ENCODE data around the gene SLC3A2. TPM values are rescaled to one million over a fixed set of nuclear protein-coding genes. Genes with fewer than 3 reads are reported as not detected.

The SLC3A2 gene
- total RNA-seq, 1 donor from 2014 or later, result 147 TPM

DNA sequence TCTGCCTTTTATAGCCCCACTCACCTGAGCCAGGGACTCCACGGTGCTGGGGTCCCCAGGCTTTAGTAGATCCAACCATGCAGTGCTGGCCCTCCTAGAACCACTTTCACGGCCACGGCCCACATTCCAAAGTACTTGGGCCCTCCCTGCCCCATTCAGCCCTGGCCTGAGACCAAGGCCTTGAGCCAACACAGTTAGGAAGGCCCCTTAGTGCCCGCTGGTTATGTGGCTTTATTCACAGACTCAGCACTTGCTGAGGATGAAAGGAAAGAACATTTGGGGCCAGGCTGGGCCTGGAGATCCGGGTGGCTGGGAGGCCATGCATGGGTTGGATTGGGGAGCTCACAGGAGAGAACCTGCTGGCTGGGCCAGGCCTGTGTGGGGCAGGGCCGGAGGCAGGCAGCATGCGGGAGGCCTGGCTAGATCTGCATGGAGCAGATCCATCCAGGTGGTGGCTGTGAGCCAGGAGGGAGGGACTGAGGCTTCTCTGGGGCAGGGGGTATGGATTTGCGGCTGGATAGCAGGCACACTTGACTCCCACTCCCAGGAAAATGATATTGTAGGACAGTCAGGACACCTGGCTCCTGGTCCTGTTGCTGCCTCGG, 27.9 kb downstream of the SLC3A2 start:
- Mint-ChIP-seq H3K27ac (ENCODE audit: unreplicated experiment) (no peak overlapping the region), H3K27me3 (ENCODE audit: unreplicated experiment) (no peaks in the 10 kb centered on the region), H3K9me3 (ENCODE audit: unreplicated experiment) (no peaks in the 10 kb centered on the region), H3K4me1 (ENCODE audit: unreplicated experiment) (peaks cover 50% of the 10 kb centered on the region), H3K36me3 (ENCODE audit: low read depth, unreplicated experiment) (peaks cover 4% of the 10 kb centered on the region), H3K4me3 (ENCODE audit: unreplicated experiment) (peak overlapping the region; percentile 82)
- DNase-seq (ENCODE audit: low spot score), result no peak
- TF ChIP-seq, protein P1, sequence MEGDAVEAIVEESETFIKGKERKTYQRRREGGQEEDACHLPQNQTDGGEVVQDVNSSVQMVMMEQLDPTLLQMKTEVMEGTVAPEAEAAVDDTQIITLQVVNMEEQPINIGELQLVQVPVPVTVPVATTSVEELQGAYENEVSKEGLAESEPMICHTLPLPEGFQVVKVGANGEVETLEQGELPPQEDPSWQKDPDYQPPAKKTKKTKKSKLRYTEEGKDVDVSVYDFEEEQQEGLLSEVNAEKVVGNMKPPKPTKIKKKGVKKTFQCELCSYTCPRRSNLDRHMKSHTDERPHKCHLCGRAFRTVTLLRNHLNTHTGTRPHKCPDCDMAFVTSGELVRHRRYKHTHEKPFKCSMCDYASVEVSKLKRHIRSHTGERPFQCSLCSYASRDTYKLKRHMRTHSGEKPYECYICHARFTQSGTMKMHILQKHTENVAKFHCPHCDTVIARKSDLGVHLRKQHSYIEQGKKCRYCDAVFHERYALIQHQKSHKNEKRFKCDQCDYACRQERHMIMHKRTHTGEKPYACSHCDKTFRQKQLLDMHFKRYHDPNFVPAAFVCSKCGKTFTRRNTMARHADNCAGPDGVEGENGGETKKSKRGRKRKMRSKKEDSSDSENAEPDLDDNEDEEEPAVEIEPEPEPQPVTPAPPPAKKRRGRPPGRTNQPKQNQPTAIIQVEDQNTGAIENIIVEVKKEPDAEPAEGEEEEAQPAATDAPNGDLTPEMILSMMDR (IDR thresholded peaks at IDR 0.05; ENCODE audit: unreplicated experiment), result no peak

DNA sequence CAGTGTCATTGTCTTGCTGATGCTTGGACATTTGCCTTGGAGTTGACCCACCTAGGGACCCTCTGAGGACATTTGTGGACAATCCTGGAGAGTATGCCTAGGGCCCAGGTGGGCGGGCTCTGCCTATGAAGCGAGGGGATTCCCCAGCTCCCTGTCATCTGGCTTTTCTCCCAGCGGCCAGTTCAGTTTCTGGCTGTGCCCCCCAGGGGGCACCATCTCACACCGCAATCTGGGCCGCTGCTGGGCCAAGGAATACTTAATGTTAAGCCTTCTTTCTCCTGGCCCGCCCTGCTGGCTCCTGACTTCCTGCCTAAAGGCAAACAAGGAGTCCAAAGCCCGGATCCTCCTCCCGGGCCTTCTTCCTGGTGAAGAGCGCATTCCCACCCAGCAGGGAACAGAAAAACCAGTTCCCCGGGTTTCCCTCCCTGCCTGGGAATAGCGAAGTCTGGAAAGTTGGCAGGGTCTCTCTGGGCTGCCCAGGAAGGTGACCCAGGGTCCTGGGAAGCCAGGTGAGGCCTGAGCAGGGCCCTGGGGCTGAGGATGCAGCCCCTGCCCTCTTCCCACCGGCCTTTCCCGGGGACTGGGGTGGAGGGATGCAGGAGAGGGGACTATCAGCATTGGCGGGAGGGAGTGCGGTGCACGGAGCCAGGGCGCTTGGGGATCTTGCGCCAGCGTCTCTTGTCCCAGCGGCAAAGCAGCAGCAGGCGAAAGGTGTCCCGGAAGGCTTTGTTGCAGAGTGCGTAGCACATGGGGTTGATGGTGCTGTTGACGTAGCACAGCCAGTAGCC, 28.6 kb downstream of the SLC3A2 start:
- peaks cover 47% of the 10 kb centered on the region for H3K4me1 Mint-ChIP-seq (ENCODE audit: unreplicated experiment)
- H3K27ac Mint-ChIP-seq (ENCODE audit: unreplicated experiment), result no peak overlapping the region
- H3K36me3 Mint-ChIP-seq (ENCODE audit: low read depth, unreplicated experiment), result peaks cover under 1% of the 10 kb centered on the region
- H3K27me3 Mint-ChIP-seq (ENCODE audit: unreplicated experiment), result no peaks in the 10 kb centered on the region
- peak; percentile 84 for DNase-seq (ENCODE audit: low spot score)
- H3K4me3 Mint-ChIP-seq (ENCODE audit: unreplicated experiment), result no peak overlapping the region
- H3K9me3 Mint-ChIP-seq (ENCODE audit: unreplicated experiment), result no peaks in the 10 kb centered on the region
- TF ChIP-seq, protein P1 (IDR thresholded peaks at IDR 0.05; ENCODE audit: unreplicated experiment), result peak; percentile 75

DNA sequence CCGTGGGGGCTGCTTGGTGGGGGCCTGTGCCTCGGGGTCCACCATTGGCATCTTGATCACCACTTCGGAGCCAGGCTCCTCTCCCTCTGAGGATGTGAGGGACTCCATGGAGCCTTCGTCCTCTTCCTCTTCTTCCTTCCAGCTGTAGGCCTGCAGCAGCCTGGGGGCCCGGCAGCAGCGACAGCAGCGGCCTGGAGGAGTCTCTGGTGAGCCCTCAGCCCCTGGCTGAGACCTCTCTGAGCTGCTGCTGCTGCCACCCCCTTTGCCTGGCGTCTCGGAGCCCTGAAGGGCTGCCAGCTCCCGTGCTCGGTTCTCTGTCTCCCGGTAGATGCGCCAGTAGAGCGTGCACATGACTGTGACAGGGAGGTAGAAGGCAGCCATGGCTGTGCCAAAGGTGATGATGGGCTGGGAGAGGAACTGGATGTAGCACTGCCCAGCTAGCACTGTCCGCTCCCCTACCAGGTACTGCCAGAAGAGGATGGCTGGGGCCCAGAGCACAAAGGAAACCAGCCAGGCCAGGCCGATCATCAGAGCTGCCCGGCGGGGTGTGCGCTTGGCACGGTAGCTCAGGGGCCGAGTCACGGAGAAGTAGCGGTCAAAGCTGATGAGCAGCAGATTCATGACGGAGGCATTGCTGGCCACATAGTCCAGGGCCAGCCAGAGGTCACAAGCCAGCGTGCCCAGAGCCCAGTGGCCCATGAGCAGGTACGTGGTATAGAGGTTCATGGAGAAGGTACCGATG, 29.6 kb downstream of the SLC3A2 start:
- no peak for DNase-seq (ENCODE audit: low spot score)
- H3K36me3 Mint-ChIP-seq (ENCODE audit: low read depth, unreplicated experiment), result no peaks in the 10 kb centered on the region
- peak overlapping the region; percentile 42 for H3K4me3 Mint-ChIP-seq (ENCODE audit: unreplicated experiment)
- no peaks in the 10 kb centered on the region for H3K27me3 Mint-ChIP-seq (ENCODE audit: unreplicated experiment)
- peaks cover 44% of the 10 kb centered on the region for H3K4me1 Mint-ChIP-seq (ENCODE audit: unreplicated experiment)
- TF ChIP-seq, protein P1 (IDR thresholded peaks at IDR 0.05; ENCODE audit: unreplicated experiment), result no peak
- H3K27ac Mint-ChIP-seq (ENCODE audit: unreplicated experiment), result peak overlapping the region; percentile 61
- no peaks in the 10 kb centered on the region for H3K9me3 Mint-ChIP-seq (ENCODE audit: unreplicated experiment)

DNA sequence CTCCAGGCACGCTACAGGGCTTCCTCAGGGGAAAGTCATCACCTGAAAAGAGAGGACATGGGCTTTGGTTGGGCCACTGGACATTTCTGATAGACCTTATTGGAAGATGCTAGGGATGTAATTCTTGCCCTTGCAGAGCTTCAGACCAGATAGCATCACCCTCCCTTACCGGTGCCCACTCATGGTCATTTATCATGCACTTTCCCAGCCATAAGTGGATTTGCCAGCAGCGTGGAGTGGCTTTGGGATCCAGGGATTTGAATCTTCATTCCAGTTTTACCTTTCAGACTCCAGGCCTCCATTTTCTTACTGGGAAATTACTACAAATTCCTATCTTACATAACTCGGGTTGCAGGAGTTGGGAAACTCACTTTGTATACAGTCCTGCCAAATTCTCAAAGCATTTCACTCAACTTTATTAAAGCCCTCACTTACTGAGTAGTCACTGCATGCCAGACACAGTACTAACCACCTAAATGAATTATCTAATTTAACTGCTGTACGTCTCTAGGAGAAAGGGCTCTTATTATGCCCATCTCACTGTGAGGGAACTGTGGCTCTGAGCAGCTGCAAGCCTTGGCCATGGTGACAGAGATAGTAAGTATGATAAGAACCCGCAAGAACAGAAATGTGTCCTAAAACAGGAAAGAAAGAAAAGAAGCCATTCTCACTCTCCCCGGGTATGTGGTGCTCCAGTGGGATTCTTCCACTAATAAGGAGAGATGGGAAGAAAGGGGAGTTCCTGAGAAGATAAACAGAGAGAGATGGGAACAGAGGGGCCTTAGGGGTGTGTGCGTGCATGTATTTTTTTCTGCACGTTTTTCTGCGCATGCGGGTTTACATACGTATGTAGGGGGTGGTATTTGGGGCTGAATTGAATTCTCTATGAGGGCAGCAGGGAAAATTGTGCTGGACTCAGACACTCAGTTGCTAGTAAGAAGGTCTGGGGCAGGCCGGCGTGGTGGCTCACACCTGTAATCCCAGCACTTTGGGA, 30.7 kb downstream of the SLC3A2 start:
- Mint-ChIP-seq H3K9me3 (ENCODE audit: unreplicated experiment) (no peaks in the 10 kb centered on the region), H3K27ac (ENCODE audit: unreplicated experiment) (no peak overlapping the region), H3K27me3 (ENCODE audit: unreplicated experiment) (peaks cover 2% of the 10 kb centered on the region), H3K4me1 (ENCODE audit: unreplicated experiment) (peaks cover 39% of the 10 kb centered on the region), H3K36me3 (ENCODE audit: low read depth, unreplicated experiment) (no peaks in the 10 kb centered on the region), H3K4me3 (ENCODE audit: unreplicated experiment) (no peak overlapping the region)
- no peak for DNase-seq (ENCODE audit: low spot score)
- TF ChIP-seq, protein P1 (IDR thresholded peaks at IDR 0.05; ENCODE audit: unreplicated experiment), result no peak

Data from endothelial cell (in vitro differentiated cells).